ENCODE measurements around the gene ITGA8.

The ITGA8 gene

DNA sequence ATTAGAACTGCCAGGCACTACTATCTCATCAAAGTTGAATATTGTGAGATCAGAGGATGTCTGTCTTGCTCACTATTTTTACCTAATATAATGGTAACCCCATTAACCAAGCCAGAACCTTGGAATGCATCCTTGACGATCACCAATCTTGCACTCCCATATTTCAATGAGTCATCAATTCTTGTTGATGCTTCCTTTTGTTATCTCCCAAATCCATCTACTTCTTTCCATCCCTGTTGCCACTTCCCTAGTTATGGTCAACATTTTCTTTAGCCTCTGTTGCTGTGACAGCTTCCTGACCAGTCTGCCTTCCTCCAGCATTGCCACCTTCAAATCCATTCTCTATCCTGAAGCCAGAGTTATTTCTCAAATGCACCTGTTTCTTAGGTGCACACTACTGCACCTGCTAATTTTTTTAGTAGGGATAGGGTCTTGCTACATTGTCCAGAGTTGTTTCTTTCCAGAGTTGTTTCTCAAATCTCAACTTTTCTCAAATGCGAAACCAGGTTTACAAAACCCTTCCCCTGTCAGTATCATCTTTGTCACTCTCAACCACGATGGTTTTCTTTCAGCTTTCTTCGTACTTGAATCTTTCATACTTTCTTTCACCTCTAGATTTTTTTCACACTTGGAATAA is 15.7 kb downstream of the ITGA8 start:
- DNase-seq (ENCODE audit: low read depth) = no peak
- no peak overlapping the region for H3K4me3 ChIP-seq (ENCODE audit: control insufficient read depth, low read depth, low read length)
- TF ChIP-seq, protein P1, sequence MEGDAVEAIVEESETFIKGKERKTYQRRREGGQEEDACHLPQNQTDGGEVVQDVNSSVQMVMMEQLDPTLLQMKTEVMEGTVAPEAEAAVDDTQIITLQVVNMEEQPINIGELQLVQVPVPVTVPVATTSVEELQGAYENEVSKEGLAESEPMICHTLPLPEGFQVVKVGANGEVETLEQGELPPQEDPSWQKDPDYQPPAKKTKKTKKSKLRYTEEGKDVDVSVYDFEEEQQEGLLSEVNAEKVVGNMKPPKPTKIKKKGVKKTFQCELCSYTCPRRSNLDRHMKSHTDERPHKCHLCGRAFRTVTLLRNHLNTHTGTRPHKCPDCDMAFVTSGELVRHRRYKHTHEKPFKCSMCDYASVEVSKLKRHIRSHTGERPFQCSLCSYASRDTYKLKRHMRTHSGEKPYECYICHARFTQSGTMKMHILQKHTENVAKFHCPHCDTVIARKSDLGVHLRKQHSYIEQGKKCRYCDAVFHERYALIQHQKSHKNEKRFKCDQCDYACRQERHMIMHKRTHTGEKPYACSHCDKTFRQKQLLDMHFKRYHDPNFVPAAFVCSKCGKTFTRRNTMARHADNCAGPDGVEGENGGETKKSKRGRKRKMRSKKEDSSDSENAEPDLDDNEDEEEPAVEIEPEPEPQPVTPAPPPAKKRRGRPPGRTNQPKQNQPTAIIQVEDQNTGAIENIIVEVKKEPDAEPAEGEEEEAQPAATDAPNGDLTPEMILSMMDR (IDR thresholded peaks at IDR 0.05; ENCODE audit: control insufficient read depth, insufficient read depth, low read depth, low read length, missing control alignments) = no peak

DNA sequence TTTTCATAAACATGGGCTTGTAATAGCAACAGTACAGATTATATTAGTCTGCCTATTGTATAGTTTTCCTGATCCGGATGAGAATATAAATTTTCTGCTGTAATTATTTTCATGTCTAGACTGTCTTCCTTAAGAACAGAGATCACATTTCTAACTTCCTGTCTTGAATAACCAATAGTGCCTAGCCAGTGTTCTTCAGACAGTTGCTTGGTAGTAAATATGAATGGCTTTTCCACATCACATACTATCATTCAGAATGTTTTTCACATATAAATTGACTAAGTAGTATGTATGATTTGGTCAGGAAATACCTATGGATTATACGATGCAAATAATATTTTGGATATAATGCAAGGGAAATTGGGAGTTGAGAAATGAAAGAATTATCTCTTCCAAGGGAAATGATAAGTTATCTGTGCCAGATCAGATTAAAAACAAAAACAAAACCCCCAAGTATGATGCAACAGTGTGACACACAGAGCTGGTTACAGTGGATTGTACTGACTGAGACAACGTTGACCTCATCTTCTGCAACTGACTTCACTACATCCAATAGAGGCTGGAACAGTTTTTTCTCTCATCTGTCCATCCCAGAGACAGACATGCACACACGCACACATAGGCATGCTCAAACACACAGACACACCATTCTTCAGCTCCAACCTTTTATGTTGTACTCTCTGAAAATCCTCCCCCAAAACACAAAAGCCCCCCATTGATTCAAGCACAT is 16.4 kb downstream of the ITGA8 start:
- TF ChIP-seq, protein P1 (IDR thresholded peaks at IDR 0.05; ENCODE audit: control insufficient read depth, insufficient read depth, low read depth, low read length, missing control alignments) = no peak
- no peak for DNase-seq (ENCODE audit: low read depth)
- H3K4me3 ChIP-seq (ENCODE audit: control insufficient read depth, low read depth, low read length) = no peak overlapping the region

DNA sequence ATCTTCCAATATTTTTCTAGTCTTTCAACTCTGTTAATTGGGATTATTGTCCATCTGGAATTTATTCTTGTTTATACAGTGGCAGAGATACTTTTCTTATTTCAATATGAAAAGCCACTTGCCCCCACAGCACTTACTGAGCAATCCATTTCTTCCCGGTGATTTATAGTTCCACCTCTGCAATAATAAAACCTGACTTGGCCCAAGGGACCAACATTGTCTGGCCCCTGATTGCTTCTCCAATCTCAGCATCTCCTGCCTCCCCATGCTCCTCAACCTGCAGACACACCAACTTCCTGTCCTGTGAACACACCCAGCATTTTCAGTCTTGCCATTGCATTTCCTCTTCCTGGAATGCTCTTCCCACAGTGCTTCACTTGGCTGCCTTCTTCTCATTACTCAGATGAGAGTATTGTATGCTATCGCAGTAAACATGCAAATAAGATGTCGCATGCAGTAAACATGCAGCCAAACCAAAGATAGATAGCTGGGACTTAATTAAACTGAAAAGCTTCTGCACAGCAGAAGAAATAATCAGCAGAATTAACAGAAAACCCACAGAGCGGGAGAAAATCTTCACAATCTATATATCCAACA is 19.5 kb downstream of the ITGA8 start:
- no peak overlapping the region for H3K4me3 ChIP-seq (ENCODE audit: control insufficient read depth, low read depth, low read length)
- no peak for DNase-seq (ENCODE audit: low read depth)
- TF ChIP-seq, protein P1 (IDR thresholded peaks at IDR 0.05; ENCODE audit: control insufficient read depth, insufficient read depth, low read depth, low read length, missing control alignments) = no peak

DNA sequence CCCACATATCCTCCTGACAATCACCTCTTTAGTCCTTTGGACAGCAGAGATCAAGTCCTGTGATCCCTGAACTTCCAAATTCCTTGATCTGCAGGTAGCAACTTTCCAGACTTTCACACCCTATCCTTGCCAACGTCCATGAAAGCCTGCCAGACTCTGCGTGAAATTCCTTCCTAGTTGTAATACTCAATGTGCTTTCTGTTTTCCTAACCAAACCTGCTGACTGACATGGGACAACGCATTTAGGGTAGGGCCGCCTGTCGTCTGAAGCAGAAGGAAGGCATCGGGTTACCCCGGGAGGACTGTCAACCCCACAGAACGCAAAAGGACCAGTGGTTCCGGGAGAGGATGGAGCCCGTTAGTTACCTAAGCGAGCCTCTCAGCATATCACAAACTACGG is 23.9 kb downstream of the ITGA8 start:
- no peak overlapping the region for H3K4me3 ChIP-seq (ENCODE audit: control insufficient read depth, low read depth, low read length)
- DNase-seq (ENCODE audit: low read depth) = no peak
- TF ChIP-seq, protein P1 (IDR thresholded peaks at IDR 0.05; ENCODE audit: control insufficient read depth, insufficient read depth, low read depth, low read length, missing control alignments) = no peak

DNA sequence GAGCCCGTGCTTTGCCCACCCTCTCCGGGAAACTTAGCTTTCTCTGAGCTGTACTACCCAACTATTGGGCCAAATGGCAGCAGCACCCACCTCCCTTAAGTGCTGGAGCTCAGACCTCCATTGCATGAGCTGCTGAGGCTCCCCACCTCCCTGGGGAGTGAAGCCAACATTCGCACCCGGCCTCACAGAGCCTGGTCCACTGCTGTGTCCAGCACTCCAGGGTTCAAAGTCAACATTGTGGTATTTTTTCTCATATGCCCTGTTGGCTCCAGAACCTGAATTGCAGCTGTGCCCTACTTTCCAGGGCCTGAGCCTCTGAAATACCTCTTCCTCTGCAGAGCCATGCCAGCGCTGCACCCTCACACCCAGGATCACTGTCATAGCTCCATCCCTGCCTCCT is 29.7 kb downstream of the ITGA8 start:
- H3K4me3 ChIP-seq (ENCODE audit: control insufficient read depth, low read depth, low read length) = no peak overlapping the region
- no peak for DNase-seq (ENCODE audit: low read depth)
- TF ChIP-seq, protein P1 (IDR thresholded peaks at IDR 0.05; ENCODE audit: control insufficient read depth, insufficient read depth, low read depth, low read length, missing control alignments) = no peak

DNA sequence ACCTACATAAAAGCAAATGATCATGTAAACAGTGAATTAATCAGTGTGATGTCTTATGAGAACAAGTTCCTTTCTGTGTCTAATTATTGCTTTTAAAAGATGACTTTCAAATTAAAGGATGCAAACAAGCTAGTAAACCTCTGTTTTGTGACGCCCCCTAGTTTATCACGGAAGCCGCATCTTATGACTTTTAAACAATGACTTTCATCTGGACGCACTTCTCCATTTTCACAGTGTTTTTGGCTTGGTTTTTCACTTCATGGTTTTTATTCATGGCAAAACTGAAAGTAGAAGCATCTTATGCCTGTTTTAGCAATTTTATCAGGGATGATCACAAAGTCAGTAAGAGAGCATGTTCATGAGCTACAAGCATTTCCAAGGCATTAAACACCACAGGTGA is 35.0 kb downstream of the ITGA8 start:
- TF ChIP-seq, protein P1 (IDR thresholded peaks at IDR 0.05; ENCODE audit: control insufficient read depth, insufficient read depth, low read depth, low read length, missing control alignments) = no peak
- DNase-seq (ENCODE audit: low read depth) = no peak
- H3K4me3 ChIP-seq (ENCODE audit: control insufficient read depth, low read depth, low read length) = no peak overlapping the region
